Measurements from ENCODE around the gene INCENP.
"Not testable (repeated sequence)": the region's sequence is repeated elsewhere in the genome, so short reads cannot be mapped to it uniquely, and the experiment has no call there.

Gene INCENP

DNA sequence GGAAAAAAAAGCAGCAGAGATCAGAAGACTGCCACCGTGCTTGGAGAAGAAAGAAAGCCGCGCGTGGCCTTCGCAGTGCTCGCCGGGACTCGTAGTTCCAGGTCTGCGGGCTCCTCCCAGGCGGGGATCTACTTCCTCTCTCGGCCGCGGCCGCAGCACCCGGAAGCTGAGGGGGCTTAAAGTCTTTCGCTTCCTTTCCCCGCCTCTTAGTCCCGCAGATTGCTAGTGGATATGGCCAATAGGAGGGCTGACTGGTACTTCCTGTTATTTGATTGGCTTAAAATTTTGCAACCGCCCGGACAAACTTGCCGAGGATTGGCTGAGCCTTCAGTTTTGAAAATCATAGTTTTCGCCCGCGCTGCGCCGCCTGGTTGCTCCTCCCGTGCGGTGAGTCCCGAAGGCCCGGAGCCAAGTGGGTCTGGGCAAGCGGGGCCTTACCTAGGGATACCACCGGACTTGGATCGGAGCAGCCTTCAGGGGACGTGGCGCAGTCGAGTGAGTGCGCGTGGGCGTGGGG is at the start of gene INCENP:
Gene INCENP (plus strand): TSS at position 343 of the 517 bp plus-strand sequence. CDS start 4,151 bp downstream, outside the sequence.
- in situ Hi-C loops (cut with MboI; ENCODE audit: low sequenced_read_pairs) = no loop called here

GRCh38 chr11:62075438-62075837 is 48.4 kb upstream of the INCENP start:
- in situ Hi-C loops (cut with MboI; ENCODE audit: low sequenced_read_pairs) = no loop called here

DNA sequence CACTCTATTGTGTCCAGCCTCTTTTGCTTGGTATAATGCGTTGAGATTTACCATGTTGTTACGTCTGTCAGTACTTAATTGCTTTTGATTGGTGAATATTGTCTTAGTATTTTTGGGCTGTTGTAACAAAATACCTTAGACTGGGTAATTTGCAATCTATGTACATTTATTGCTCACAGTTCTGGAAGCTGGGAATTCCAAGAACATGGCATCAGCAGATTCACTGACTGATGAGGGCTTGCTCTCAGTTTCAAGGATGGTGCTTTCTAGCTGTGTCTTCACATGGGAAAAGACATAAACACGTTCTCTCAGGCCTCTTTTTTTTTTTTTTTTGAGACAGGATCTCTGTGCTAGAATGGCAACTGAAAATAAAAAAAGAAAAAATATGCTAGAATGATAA is 46.7 kb upstream of the INCENP start:
- in situ Hi-C loops (cut with MboI; ENCODE audit: low sequenced_read_pairs) = no loop called here

DNA sequence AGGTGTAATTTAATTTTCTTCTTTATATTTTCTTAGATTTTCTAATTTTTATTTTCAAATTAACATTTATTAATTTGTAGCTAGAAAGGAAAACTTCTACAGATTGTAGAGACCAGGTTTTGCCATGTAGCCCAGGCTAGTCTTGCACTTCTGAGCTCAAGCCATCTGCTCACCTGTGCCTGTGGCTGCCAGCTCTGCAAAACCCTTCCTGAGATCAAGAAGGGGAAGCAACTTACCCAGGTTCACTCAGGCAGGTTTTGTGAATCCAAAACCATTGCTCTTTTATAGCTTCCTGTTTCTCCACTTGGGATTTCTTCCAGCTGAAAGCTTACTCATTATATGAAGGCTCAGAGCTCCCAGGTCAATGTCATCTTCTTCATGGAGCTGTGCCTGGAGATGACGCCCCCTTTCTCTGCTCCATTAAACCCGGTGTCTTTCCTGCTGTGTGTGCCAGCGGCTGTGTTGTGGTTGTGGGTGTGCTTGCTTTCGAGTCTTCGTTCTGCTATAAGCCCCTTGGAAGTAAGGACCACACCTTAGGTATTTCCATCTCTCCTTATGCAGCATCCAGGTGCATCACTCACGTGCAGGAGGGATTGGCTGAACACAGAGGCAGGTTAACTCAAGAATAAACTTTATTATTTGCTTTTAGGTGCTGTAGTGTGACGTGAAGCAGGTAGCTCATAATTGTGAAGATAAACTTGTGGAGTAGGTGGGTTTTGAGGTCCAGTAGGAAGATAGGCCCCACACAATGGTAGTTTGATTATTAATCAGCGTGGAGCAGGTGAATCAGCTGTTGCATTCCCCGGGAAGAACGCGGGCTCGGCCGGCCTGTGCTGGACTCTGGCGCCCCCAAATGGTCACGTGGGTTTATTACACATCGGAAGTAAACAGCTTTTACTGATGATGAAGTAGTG is 42.2 kb upstream of the INCENP start:
- in situ Hi-C loops (cut with MboI; ENCODE audit: low sequenced_read_pairs) = no loop called here

DNA sequence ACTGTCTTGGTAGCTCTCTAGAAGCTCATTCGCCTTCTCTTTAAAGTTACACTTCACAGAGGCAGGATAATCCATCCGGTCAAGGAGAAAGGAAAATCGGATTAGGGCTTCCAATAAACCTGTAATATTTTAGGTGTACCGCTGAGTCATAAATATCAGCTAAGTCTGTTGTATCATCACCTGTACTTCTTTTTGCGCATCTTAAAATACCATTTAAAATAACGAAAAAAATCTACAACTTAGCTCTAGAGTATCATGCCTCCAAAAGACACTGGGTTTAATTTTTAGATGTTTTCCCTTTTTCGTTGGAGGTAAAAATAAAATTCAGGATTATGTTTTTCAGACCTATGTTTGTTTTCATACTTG is 41.5 kb upstream of the INCENP start:
- in situ Hi-C loops (cut with MboI; ENCODE audit: low sequenced_read_pairs) = no loop called here

DNA sequence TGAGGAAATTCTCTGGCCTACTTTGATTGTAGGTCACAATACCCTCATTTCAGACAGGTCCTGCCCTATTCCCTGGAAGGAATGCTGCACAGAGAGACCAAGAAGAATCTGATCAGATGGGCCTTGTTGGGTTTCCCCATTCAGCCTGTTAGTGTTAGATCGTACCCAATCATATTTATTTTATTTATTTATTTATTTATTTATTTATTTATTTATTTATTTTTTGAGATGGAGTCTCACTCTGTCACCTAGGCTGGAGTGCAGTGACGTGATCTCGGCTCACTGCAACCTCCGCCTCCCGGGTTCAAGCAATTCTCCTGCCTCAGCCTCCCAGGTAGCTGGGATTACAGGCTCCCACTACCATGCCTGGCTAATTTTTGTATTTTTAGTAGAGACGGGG is 39.0 kb upstream of the INCENP start:
- in situ Hi-C loops (cut with MboI; ENCODE audit: low sequenced_read_pairs) = not testable (repeated sequence)

DNA sequence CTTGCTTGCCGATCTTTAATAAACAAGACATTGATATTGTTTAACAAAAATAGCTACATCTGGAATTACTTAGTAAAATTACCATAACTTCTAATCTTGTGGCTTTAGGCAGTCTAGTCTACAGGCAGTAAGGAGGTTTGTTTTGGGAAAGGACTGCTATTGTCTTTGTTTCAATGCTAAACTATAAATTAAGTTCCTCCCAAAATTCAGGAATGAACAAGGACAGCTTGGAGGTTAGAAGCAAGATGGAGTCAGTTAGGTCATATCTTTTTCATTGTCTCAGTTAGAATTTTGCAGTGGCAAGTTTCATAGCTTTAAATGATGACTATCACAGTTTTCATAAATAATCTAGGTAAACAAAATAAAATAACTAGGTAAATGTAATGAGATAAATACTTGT is 36.1 kb upstream of the INCENP start:
- in situ Hi-C loops (cut with MboI; ENCODE audit: low sequenced_read_pairs) = no loop called here

- in situ Hi-C loops (cut with MboI; ENCODE audit: low sequenced_read_pairs) = no loop called here
Observed at GRCh38 chr11:62088331-62088933, 35.4 kb upstream of the INCENP start.

GRCh38 chr11:62103141-62103540 is 20.7 kb upstream of the INCENP start:
- in situ Hi-C loops (cut with MboI; ENCODE audit: low sequenced_read_pairs) = no loop called here

GRCh38 chr11:62103986-62104385 is 19.8 kb upstream of the INCENP start:
- in situ Hi-C loops (cut with MboI; ENCODE audit: low sequenced_read_pairs) = no loop called here

- in situ Hi-C loops (cut with MboI; ENCODE audit: low sequenced_read_pairs) = no loop called here
Observed at GRCh38 chr11:62104816-62105653, 18.8 kb upstream of the INCENP start.

- in situ Hi-C loops (cut with MboI; ENCODE audit: low sequenced_read_pairs) = no loop called here
Observed at GRCh38 chr11:62105667-62106191, 18.1 kb upstream of the INCENP start.

DNA sequence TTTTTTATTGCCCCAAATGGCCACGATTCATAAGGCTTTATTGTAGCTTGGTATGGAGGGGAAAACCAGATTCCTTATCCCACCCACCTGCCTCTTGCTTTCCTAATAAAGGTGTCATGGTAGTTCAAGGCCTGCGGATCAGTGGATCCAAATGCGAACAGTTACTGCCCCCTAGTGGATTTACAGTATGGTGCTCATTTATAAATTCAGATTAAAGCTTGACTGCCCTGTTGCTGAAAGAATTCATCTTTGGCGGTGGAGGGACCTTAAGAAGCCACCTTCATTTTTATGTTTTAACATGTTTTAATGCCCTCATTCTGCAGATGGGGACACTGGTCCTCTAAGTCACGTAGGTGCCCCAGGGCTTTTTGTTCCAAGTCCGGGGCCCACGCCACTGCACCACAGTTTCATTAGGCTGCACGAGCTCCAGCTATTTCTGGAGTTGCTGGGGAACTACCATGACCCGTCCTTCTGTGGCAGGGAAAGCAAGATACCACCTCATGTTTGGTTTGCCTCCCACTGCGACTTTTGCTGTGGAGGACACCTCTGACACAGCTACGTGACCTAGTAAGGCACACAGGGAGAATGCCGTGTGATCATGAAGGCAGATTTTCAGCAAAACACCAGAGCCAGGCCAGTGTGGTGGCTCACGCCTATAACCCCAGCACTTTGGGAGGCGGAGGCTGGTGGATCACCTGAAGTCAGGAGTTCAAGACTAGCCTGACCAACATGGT is 15.6 kb upstream of the INCENP start:
- in situ Hi-C loops (cut with MboI; ENCODE audit: low sequenced_read_pairs) = no loop called here

GRCh38 chr11:62108971-62109404 is 14.8 kb upstream of the INCENP start:
- in situ Hi-C loops (cut with MboI; ENCODE audit: low sequenced_read_pairs) = no loop called here

DNA sequence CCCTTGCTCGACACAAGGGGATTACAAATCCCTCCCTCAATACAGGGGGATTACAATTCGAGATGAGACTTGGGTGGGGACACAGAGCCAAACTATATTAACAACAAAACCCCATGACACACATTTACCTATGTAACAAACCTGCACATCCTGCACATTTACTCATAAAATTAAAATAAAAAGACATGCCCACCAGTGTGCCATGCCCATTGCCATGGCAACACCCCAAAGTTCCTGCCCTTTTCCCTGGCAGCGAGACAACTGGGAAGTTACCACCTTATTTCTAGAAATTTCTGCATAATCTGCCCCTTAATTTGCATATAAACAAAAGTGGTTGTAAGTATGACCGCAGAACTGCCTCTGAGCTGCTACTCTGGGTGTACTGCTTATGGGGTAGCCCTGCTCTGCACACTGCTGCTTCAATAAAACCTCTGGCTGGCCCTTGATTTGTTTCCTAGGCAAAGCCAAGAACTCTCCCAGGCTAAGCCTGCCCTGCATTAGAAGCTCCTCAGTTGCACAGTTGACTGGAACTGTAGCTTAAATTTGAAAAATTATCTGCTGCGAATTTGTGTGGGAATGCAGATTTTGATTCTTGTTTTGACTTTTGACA is 8.6 kb upstream of the INCENP start:
- in situ Hi-C loops (cut with MboI; ENCODE audit: low sequenced_read_pairs) = no loop called here

GRCh38 chr11:62116451-62116850 is 7.4 kb upstream of the INCENP start:
- in situ Hi-C loops (cut with MboI; ENCODE audit: low sequenced_read_pairs) = no loop called here

GRCh38 chr11:62119569-62119968 is 4.2 kb upstream of the INCENP start:
- in situ Hi-C loops (cut with MboI; ENCODE audit: low sequenced_read_pairs) = no loop called here

DNA sequence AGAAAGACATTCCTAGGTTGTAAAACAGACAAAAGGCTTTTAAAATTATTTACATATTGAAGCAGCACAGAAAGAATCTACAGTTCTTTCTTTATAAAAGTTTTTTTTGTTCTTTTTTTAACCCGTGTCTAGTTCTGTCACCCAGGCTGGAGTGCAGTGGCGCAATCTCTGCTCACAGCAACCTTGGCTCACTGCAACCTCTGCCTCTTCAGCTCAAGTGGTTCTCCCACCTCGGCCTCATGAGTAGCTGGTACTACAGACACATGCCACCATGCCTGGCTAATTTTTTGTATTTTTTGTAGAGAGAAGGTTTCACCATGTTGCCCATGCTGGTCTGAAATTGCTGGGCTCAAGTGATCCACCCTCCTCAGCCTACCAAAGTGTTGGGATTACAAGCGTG is 3.8 kb upstream of the INCENP start:
- in situ Hi-C loops (cut with MboI; ENCODE audit: low sequenced_read_pairs) = no loop called here

DNA sequence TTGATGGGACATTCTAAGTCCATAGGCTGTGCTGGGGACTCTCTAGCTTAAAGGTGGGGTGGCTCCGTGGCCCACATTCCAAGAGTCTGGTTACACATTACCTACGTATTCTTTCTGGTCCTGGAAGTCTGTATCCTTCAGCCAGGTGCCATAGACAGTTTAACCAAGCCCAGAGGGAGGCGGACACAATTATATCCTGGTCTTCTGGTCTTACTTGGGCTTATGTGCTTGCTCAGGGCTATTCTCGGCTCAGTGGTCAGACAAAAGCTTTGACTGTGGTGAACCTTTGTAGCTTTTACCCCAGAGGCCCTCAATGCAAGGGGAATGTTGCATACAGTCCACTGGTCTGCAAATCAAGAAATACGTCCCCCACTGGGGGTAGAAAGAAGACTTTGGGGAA is 3.4 kb upstream of the INCENP start:
- in situ Hi-C loops (cut with MboI; ENCODE audit: low sequenced_read_pairs) = no loop called here

DNA sequence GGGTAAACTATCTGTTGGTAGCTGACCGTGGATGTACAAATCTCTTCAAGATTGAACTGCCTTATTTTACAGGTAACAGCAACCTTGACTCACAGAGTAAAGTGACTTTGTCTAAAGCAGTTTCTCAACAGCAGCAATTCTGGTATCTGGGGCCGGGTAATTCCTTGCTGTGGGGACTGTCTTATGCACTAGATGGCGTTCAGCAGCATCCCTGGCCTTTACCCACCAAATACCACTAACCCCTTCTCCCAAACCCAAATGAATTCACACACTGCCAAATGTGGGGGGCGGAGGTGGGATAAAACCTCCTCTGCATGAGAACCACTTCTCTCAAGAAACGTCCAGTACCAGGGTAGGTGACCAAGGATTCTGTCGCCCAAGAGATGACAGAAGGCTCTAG is 1.7 kb upstream of the INCENP start:
- in situ Hi-C loops (cut with MboI; ENCODE audit: low sequenced_read_pairs) = no loop called here

Data from HL-60/S4 treated with phorbol 12-myristate 13-acetate at 8.2 ng/mL for 4 days and 3 days (cell line).